Lung (tissue), 12 donors: ENCODE measurements around the gene TMEM14A. TPM values are rescaled to one million over a fixed set of nuclear protein-coding genes. Genes with fewer than 3 reads are reported as not detected.

Experiments
- ATAC-seq: fragments of 200-7000 bp; cut with Tn5 transposase; one replicate; pipeline ENCODE4 v1.9.1; 2020; ENCODE audit warnings: moderate number of reproducible peaks; ENCODE audit not compliant: insufficient read depth, low FRiP score
- DNase-seq, 3 donors: peaks; one replicate each; pipeline ENCODE4 v3.0.0-alpha.2; 2013 to 2017
- H3K27ac ChIP-seq, 2 donors: one replicate each; pipeline ENCODE4 v1.5.1; 2013; ENCODE audit warnings: mild to moderate bottlenecking in 2 of 2, moderate library complexity in 2 of 2, control low read depth in 1 of 2, inconsistent platforms in 1 of 2, low read depth in 1 of 2, low read length in 1 of 2
- H3K27me3 ChIP-seq, 3 donors: one replicate each; pipeline ENCODE4 v1.5.1; 2013; ENCODE audit warnings: low read length in 2 of 3; ENCODE audit not compliant: control insufficient read depth in 3 of 3, insufficient read depth in 3 of 3
- H3K36me3 ChIP-seq, 4 donors: one replicate each; pipeline ENCODE4 v1.5.1; 2013; ENCODE audit warnings: low read length in 4 of 4, mild to moderate bottlenecking in 1 of 4, moderate library complexity in 1 of 4; ENCODE audit not compliant: control insufficient read depth in 4 of 4, insufficient read depth in 4 of 4
- H3K4me1 ChIP-seq, 5 donors: one replicate each; pipeline ENCODE4 v1.5.1; 2013; ENCODE audit warnings: low read length in 5 of 5, mild to moderate bottlenecking in 2 of 5, moderate library complexity in 1 of 5; ENCODE audit not compliant: control insufficient read depth in 5 of 5, insufficient read depth in 5 of 5
- H3K4me3 ChIP-seq: one replicate; pipeline ENCODE4 v1.5.1; 2013; ENCODE audit warnings: mild to moderate bottlenecking, control low read depth, moderate library complexity
- H3K9ac ChIP-seq, 2 donors: one replicate each; pipeline ENCODE4 v1.5.1; 2013; ENCODE audit warnings: low read length in 2 of 2, control low read depth in 1 of 2; ENCODE audit not compliant: insufficient read depth in 1 of 2
- H3K9me3 ChIP-seq, 4 donors: one replicate each; pipeline ENCODE4 v1.5.1; 2013; ENCODE audit warnings: low read length in 3 of 4, mild to moderate bottlenecking in 1 of 4, moderate library complexity in 1 of 4; ENCODE audit not compliant: control insufficient read depth in 4 of 4, insufficient read depth in 3 of 4
- CTCF ChIP-seq: IDR thresholded peaks from 2 replicates; pipeline ENCODE4 v1.5.1; 2012; ENCODE audit warnings: mild to moderate bottlenecking; ENCODE audit errors: control extremely low read depth, extremely low read depth
- WGBS, 2 donors: extraction: QIAGEN DNeasy Blood & Tissue Kit; methylation state at CpG; one replicate each; pipeline ENCODE4 v1.1.7; 2013; 5-methylcytosine and 5-hydroxymethylcytosine counted together
- polyA plus RNA-seq, 2 donors: library from polyadenylated mRNA; stranded (reverse); fragments of 200-250 nt; gene quantifications; one replicate each; pipeline ENCODE4 v1.2.1, GENCODE V29; 2013
- total RNA-seq, 2 donors: library from RNA; depleted of rRNA in 1 of 2; stranded (reverse); fragments of >200 nt in 1 of 2; gene quantifications; one replicate each; pipeline ENCODE4 v1.2.1, GENCODE V29; 2014 to 2021
- donor health status: control.
- donor health status: control.
- donor health status: Bipolar disorder and iron deficiency.
- donor health status: healthy.
- donor health status: DM: yes; HTN: yes; CAD: no.

TMEM14A gene
- total and polyA plus RNA-seq, 4 donors: 14.0 to 18.5 (median 17.5) TPM

DNA sequence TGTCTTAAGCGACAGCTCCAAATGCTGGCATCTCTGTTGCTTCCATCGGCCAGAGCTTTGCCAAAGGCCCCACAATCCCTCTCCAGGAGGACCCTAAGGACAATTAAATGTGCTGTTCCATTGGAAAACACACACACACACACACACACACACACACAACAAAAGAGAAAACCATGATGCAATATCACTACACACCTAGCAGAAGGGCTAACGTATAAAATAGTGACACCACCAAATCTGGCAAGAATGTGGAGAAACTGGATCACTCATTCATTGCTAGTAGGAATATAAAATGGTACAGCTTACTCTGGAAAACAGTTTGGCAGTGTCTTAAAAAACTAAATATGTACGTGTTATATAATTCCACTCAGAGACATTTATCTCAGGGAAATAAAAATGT lies 13.0 kb upstream of the TMEM14A start:
- DNase-seq: no peak
- Histone ChIP-seq H3K27ac (no peak overlapping the region), H3K9ac (no peak overlapping the region), H3K4me3 (no peak overlapping the region), H3K9me3 (no peaks in the 10 kb centered on the region), H3K4me1 (no peaks in the 10 kb centered on the region), H3K36me3 (no peaks in the 10 kb centered on the region), H3K27me3 (no peaks in the 10 kb centered on the region)
- no peak for TF ChIP-seq CTCF
- WGBS, 2 donors: 88 to 89% methylated on average over 4 of the region's 4 CpGs
- ATAC-seq: no peak

GRCh38 chr6:52661551-52661950 lies 9.4 kb upstream of the TMEM14A start:
- Histone ChIP-seq H3K36me3 (no peaks in the 10 kb centered on the region), H3K4me1 (peaks cover 0 to 16% (median 3%) of the 10 kb centered on the region in 5 donors), H3K9me3 (no peaks in the 10 kb centered on the region), H3K9ac (no peak overlapping the region), H3K27me3 (no peaks in the 10 kb centered on the region), H3K4me3 (no peak overlapping the region), H3K27ac (no peak overlapping the region)
- no peak for ATAC-seq
- no peak for TF ChIP-seq CTCF
- DNase-seq: no peak
- WGBS, 2 donors: 76 to 93% methylated on average over 3 of the region's 3 CpGs

- Histone ChIP-seq H3K4me1 (peaks cover 0 to 16% (median 3%) of the 10 kb centered on the region in 5 donors), H3K36me3 (no peaks in the 10 kb centered on the region), H3K27me3 (no peaks in the 10 kb centered on the region), H3K9me3 (no peaks in the 10 kb centered on the region), H3K9ac (no peak overlapping the region), H3K27ac (no peak overlapping the region), H3K4me3 (no peak overlapping the region)
- ATAC-seq: no peak
- WGBS, 2 donors: 85 to 88% methylated on average over 2 of the region's 2 CpGs
- DNase-seq: no peak
- no peak for TF ChIP-seq CTCF
These were observed 8.9 kb upstream of the TMEM14A start for GRCh38 chr6:52662031-52662430.
